ENCODE data around the gene SEPTIN12.

SEPTIN12 gene

DNA sequence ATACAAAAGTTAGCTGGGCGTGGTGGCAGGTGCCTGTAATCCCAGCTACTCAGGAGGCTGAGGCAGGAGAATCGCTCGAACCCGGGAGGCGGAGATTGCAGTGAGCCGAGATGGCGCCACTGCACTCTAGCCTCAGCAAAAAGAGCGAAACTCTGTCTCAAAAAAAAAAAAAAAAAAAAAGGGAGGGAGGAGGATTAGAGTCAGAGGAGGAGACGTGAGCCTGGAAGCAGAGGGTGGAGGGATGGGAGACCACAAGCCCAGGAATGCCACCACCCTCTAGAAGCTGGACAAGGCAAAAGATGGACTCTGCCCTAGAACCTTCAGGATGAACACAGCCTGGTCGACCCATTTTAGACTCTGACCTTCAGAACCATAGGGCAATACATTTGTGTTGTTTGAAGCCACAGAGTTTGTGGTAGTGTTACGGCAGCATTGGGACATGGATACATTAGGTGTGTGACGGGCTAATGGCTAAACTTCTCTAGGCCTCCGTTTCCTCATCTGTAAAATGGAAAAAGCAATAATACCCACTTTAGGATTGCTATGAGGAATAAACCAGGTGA is 4.9 kb upstream of the SEPTIN12 start:
- no peak overlapping the region for H3K4me3 ChIP-seq (replicated peaks; ENCODE audit: low read depth, low read length)
- TF ChIP-seq CTCF (IDR thresholded peaks at IDR 0.05; ENCODE audit: insufficient read depth, low read length, poor library complexity, severe bottlenecking) = no peak
- no peak for DNase-seq (ENCODE audit: extremely low read depth, insufficient read length)
- no peaks in the 10 kb centered on the region for H3K36me3 ChIP-seq (ENCODE audit: control insufficient read depth, insufficient read depth, low read length)
- H3K27me3 ChIP-seq (replicated peaks; ENCODE audit: control insufficient read depth, insufficient read depth, low read length) = no peaks in the 10 kb centered on the region

- H3K27me3 ChIP-seq (replicated peaks; ENCODE audit: control insufficient read depth, insufficient read depth, low read length) = no peaks in the 10 kb centered on the region
- no peak overlapping the region for H3K4me3 ChIP-seq (replicated peaks; ENCODE audit: low read depth, low read length)
- TF ChIP-seq CTCF (IDR thresholded peaks at IDR 0.05; ENCODE audit: insufficient read depth, low read length, poor library complexity, severe bottlenecking) = no peak
- H3K36me3 ChIP-seq (ENCODE audit: control insufficient read depth, insufficient read depth, low read length) = no peaks in the 10 kb centered on the region
- DNase-seq (ENCODE audit: extremely low read depth, insufficient read length) = no peak
Observed at GRCh38 chr16:4790871-4791270, 2.7 kb upstream of the SEPTIN12 start.

- no peak for TF ChIP-seq CTCF (IDR thresholded peaks at IDR 0.05; ENCODE audit: insufficient read depth, low read length, poor library complexity, severe bottlenecking)
- Histone ChIP-seq H3K36me3 (ENCODE audit: control insufficient read depth, insufficient read depth, low read length) (no peaks in the 10 kb centered on the region), H3K4me3 (replicated peaks; ENCODE audit: low read depth, low read length) (no peak overlapping the region), H3K27me3 (replicated peaks; ENCODE audit: control insufficient read depth, insufficient read depth, low read length) (no peaks in the 10 kb centered on the region)
- no peak for DNase-seq (ENCODE audit: extremely low read depth, insufficient read length)
Observed at GRCh38 chr16:4790261-4790660, 2.1 kb upstream of the SEPTIN12 start.

DNA sequence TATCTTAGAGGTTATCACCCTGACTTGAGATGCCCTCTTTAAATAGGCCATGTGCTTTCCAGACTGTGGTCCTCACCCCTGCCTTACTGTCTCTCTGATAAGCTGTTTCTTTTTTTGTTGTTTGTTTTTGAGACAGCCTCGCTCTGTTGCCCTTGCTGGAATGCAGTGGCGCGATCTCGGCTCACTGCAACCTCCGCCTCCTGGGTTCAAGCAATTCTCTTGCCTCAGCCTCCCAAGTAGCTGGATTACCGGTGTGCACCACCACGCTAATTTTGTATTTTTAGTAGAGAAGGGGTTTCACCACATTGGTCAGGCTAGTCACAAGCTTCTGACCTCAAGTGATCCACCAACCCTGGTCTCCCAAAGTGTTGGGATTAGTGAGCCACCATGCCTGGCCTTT is 765 bp upstream of the SEPTIN12 start:
- no peaks in the 10 kb centered on the region for H3K36me3 ChIP-seq (ENCODE audit: control insufficient read depth, insufficient read depth, low read length)
- H3K27me3 ChIP-seq (replicated peaks; ENCODE audit: control insufficient read depth, insufficient read depth, low read length) = no peaks in the 10 kb centered on the region
- no peak for TF ChIP-seq CTCF (IDR thresholded peaks at IDR 0.05; ENCODE audit: insufficient read depth, low read length, poor library complexity, severe bottlenecking)
- H3K4me3 ChIP-seq (replicated peaks; ENCODE audit: low read depth, low read length) = no peak overlapping the region
- DNase-seq (ENCODE audit: extremely low read depth, insufficient read length) = no peak

DNA sequence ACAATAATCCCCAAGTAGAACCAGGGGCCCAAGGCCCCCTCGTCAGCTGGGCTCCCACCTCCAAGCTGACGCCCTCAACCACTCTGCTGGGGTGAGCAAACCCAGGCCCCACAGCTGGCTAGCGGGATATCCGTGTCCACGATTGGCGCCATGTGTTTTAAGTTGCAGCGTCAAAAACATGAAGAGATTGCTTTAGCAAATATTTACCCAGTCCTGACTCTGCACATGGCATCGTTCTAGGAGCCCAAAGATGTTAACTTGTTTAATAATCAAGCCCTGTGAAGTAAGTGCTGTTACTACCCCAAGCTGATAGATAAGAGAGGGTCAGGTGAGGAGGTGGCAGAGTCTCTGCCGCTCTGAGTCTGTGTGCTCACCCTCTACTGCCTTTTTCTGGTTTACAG is 344 bp upstream of the SEPTIN12 start:
- no peak overlapping the region for H3K4me3 ChIP-seq (replicated peaks; ENCODE audit: low read depth, low read length)
- H3K36me3 ChIP-seq (ENCODE audit: control insufficient read depth, insufficient read depth, low read length) = no peaks in the 10 kb centered on the region
- TF ChIP-seq CTCF (IDR thresholded peaks at IDR 0.05; ENCODE audit: insufficient read depth, low read length, poor library complexity, severe bottlenecking) = no peak
- no peaks in the 10 kb centered on the region for H3K27me3 ChIP-seq (replicated peaks; ENCODE audit: control insufficient read depth, insufficient read depth, low read length)
- DNase-seq (ENCODE audit: extremely low read depth, insufficient read length) = no peak

DNA sequence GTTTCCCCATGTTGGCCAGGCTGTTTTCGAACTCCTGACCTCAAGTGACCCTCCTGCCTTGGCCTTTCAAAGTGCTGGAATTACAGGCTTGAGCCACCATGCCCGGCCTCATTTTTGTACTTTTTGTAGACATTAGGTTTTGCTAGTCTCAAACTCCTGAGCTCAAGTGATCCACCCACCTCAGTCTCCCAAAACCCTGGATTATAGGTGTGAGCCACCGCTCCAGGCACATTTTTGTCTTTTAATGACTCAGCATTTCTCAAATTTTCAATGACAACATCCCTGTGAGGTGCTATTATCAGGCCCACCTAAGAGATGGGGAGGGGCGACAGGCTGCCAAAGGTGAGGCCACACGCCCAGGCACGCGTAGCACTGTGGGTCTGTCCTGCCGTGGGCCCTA is 1.1 kb downstream of the SEPTIN12 start:
- Histone ChIP-seq H3K36me3 (ENCODE audit: control insufficient read depth, insufficient read depth, low read length) (no peaks in the 10 kb centered on the region), H3K27me3 (replicated peaks; ENCODE audit: control insufficient read depth, insufficient read depth, low read length) (no peaks in the 10 kb centered on the region), H3K4me3 (replicated peaks; ENCODE audit: low read depth, low read length) (no peak overlapping the region)
- no peak for DNase-seq (ENCODE audit: extremely low read depth, insufficient read length)
- TF ChIP-seq CTCF (IDR thresholded peaks at IDR 0.05; ENCODE audit: insufficient read depth, low read length, poor library complexity, severe bottlenecking) = no peak
